Gastroesophageal sphincter (tissue), 4 donors: Measurements from ENCODE around the gene C1orf35. TPM values are rescaled to one million over a fixed set of nuclear protein-coding genes. Genes with fewer than 3 reads are reported as not detected.
A peak's percentile ranks its signal among the peaks of the same experiment; 100 is the strongest.

Experiments used
- ATAC-seq: fragments of 150-250 bp; one replicate; pipeline ENCODE4 v1.9.1; 2016; ENCODE audit warnings: mild to moderate bottlenecking, moderate library complexity
- H3K27ac ChIP-seq, 4 donors: fragments of 200-600 bp; sonication (generic) in 3 of 4; 1 replicate in 3 of 4; 2 replicates in 1 of 4; pipeline ENCODE4 v1.5.1; 2016 to 2019
- H3K27me3 ChIP-seq: fragments of 200-600 bp; sonication (generic); one replicate; pipeline ENCODE4 v1.5.1; 2019
- H3K36me3 ChIP-seq, 2 donors: fragments of 200-600 bp; sonication (generic); one replicate each; pipeline ENCODE4 v1.5.1; 2019; ENCODE audit warnings: control low read depth in 1 of 2
- H3K4me1 ChIP-seq, 3 donors: fragments of 200-600 bp; sonication (generic); 1 replicate in 2 of 3; 2 replicates in 1 of 3; pipeline ENCODE4 v1.5.1; 2016 to 2019; ENCODE audit warnings: control low read depth in 2 of 3
- H3K4me3 ChIP-seq, 2 donors: fragments of 200-600 bp; sonication (generic); one replicate each; pipeline ENCODE4 v1.5.1; 2019; ENCODE audit warnings: mild to moderate bottlenecking in 1 of 2, moderate library complexity in 1 of 2
- H3K9me3 ChIP-seq, 3 donors: fragments of 200-600 bp; sonication (generic); one replicate each; pipeline ENCODE4 v1.5.1; 2017 to 2019; ENCODE audit warnings: control low read depth in 2 of 3
- CTCF ChIP-seq, 4 experiments: fragments of 200-600 bp in 2 of 4; fragments of 450-650 bp in 2 of 4; sonication (generic) in 1 of 4; IDR thresholded peaks; one replicate each; pipeline ENCODE4 v1.5.1; 2017 to 2019; ENCODE audit warnings: antibody characterized with exemption in 4 of 4, mild to moderate bottlenecking in 2 of 4, moderate library complexity in 2 of 4
- EP300 ChIP-seq: sonication (generic); formaldehyde crosslinking; IDR thresholded peaks from one replicate; pipeline ENCODE4 v1.6.1; 2017; ENCODE audit warnings: antibody characterized with exemption, mild to moderate bottlenecking
- POLR2A ChIP-seq, 2 donors: fragments of 450-650 bp; IDR thresholded peaks; one replicate each; pipeline ENCODE4 v1.6.1; 2017; ENCODE audit warnings: antibody characterized with exemption in 2 of 2, mild to moderate bottlenecking in 2 of 2, moderate library complexity in 1 of 2
- POLR2AphosphoS5 ChIP-seq: sonication (generic); formaldehyde crosslinking; IDR thresholded peaks from one replicate; pipeline ENCODE4 v1.6.1; 2017; ENCODE audit warnings: antibody characterized with exemption
- WGBS, 2 donors: methylation state at CpG; one replicate each; pipeline ENCODE4 v1.1.5; 2018; ENCODE audit warnings: low coverage in 1 of 2; 5-methylcytosine and 5-hydroxymethylcytosine counted together
- total RNA-seq, 4 donors: library from RNA; depleted of rRNA; stranded (reverse); fragments of >200 nt; gene quantifications; one replicate each; pipeline ENCODE4 v1.1.0, GENCODE V29; 2016

The C1orf35 gene
- total RNA-seq, 4 donors from 2014 or later: 11.6 to 16.0 (median 14.6) TPM

DNA sequence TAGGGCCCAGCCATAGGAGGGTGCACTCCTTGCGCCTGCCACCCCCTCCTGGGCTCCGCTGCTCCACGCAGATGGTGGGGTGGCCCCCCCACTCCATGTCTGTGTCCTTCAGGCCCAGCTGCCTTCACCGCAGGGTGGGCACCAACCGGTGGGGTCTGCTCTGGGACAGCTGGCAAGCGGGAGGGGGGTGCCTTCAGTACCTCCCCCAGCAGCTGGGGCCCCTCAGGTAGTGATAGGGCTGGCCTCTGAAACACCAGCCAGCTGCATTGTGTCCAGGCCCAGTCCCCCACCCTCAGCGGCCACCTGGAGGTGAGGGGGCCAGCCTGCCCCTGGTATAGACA, 47.0 kb upstream of the C1orf35 start:
- peak overlapping the region; percentile 26 to 52 for H3K4me3 ChIP-seq
- H3K4me1 ChIP-seq: peaks cover 6 to 81% (median 45%) of the 10 kb centered on the region in 3 donors
- ATAC-seq: peak; percentile 3
- H3K9me3 ChIP-seq: no peaks in the 10 kb centered on the region
- H3K36me3 ChIP-seq: peaks cover 0 to 41% of the 10 kb centered on the region in 2 donors
- H3K27me3 ChIP-seq: no peaks in the 10 kb centered on the region
- no CpG with 5 or more reads among the region's 7 CpGs for WGBS, 2 donors
- peak overlapping the region; percentile 77 to 98 (median 90) for H3K27ac ChIP-seq
- TF ChIP-seq CTCF (IDR thresholded peaks at IDR 0.05) (peak in 1 of 4 experiments; percentile 10), POLR2A (IDR thresholded peaks at IDR 0.05) (no peak)

DNA sequence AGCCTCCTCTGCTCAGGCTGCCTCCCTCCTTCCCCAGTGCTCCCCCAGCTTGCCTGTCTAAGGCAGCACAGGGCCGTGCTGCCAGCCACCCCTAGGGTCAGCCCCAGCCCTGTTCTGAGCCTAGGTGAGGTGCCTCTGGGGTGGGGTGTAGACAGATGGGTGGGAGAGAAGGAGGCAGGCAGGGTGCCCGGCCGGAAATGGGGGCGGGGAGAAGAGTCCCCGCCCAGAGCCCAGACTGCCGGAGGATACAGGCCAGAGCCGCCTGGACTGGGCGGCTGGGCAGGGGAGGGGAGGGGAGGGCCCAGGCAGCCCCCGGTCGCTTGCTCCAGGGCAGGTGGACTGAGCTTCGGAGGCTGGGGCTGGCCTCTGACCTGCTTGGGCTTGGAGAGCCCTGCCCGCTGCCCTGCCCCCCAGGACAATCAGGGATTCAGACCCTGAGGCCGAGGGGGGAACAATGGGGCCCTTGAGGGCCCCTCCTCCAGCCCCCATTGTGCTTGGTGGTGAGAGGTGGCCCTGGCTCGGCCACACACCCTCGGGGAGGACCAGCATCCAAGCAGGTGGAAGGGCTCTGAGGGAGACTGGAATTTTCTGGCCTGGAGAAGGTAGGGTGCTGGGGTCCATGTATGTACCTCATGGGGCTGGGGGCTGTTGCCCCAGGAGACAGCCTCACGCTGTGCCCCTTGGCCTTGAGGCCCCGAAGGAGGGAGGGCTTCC, 46.4 kb upstream of the C1orf35 start, which contains the start of gene GJC2:
Gene GJC2 (plus strand): TSS at position 525 of the 714 bp plus-strand sequence. CDS start 7,829 bp downstream, outside the sequence.
- ATAC-seq: peak; percentile 77

GRCh38 chr1:228148935-228149405, 45.8 kb upstream of the C1orf35 start:
- 40% methylated on average over 2 of the region's 8 CpGs; no CpG with 5 or more reads in 1 of the 2 donors for WGBS, 2 donors
- peaks cover 0 to 43% of the 10 kb centered on the region in 2 donors for H3K36me3 ChIP-seq
- ATAC-seq: peak; percentile 0
- TF ChIP-seq POLR2A (IDR thresholded peaks at IDR 0.05) (no peak), CTCF (IDR thresholded peaks at IDR 0.05) (no peak), EP300 (no peak), POLR2AphosphoS5 (no peak)
- no peaks in the 10 kb centered on the region for H3K27me3 ChIP-seq
- H3K27ac ChIP-seq: peak overlapping the region; percentile 77 to 98 (median 90)
- no peaks in the 10 kb centered on the region for H3K9me3 ChIP-seq
- H3K4me1 ChIP-seq: peaks cover 6 to 91% (median 53%) of the 10 kb centered on the region in 3 donors
- H3K4me3 ChIP-seq: peak overlapping the region in 1 of 2 donors; percentile 52

More for the DNA sequence above, 46.4 kb upstream of the C1orf35 start, which contains the start of gene GJC2:
- no peaks in the 10 kb centered on the region for H3K9me3 ChIP-seq
- H3K27ac ChIP-seq: peak within 1 kb of the TSS; percentile 77 to 98 (median 90)
- peaks cover 6 to 85% (median 50%) of the 10 kb centered on the region in 3 donors for H3K4me1 ChIP-seq
- WGBS, 2 donors: 25% methylated on average over 9 of the region's 17 CpGs; no CpG with 5 or more reads in 1 of the 2 donors
- TF ChIP-seq CTCF (IDR thresholded peaks at IDR 0.05): no peak
- peak in 1 of 2 donors; percentile 51 for TF ChIP-seq POLR2A (IDR thresholded peaks at IDR 0.05)
- H3K36me3 ChIP-seq: peaks cover 0 to 43% of the 10 kb centered on the region in 2 donors
- no peaks in the 10 kb centered on the region for H3K27me3 ChIP-seq
- peak within 1 kb of the TSS; percentile 26 to 52 for H3K4me3 ChIP-seq

- WGBS, 2 donors: no CpG with 5 or more reads among the region's 18 CpGs
- no peak for ATAC-seq
- H3K9me3 ChIP-seq: no peaks in the 10 kb centered on the region
- peak overlapping the region in 3 of 4 donors; percentile 88 to 98 (median 91) for H3K27ac ChIP-seq
- peaks cover 0 to 43% of the 10 kb centered on the region in 2 donors for H3K36me3 ChIP-seq
- H3K4me1 ChIP-seq: peaks cover 6 to 97% (median 56%) of the 10 kb centered on the region in 3 donors
- no peaks in the 10 kb centered on the region for H3K27me3 ChIP-seq
- H3K4me3 ChIP-seq: no peak overlapping the region
- no peak for TF ChIP-seq EP300
- no peak for TF ChIP-seq POLR2AphosphoS5
- no peak for TF ChIP-seq POLR2A (IDR thresholded peaks at IDR 0.05)
- TF ChIP-seq CTCF (IDR thresholded peaks at IDR 0.05): no peak
These were observed 45.2 kb upstream of the C1orf35 start for GRCh38 chr1:228148196-228148861.
